SK-N-SH treated with all-trans-retinoic acid at 6 μM for 48 hours (cell line): ENCODE measurements around the gene C2orf42.

ENCODE experiments used
- ATAC-seq: fragments of 200-7000 bp; cut with Tn5 transposase; 3 replicates; pipeline ENCODE4 v1.9.1; 2020; ENCODE audit warnings: mild to moderate bottlenecking, moderate library complexity
- ARNTL ChIP-seq: fragments of 450-650 bp; formaldehyde crosslinking; IDR thresholded peaks from 2 replicates; pipeline ENCODE4 v1.5.0; 2020; ENCODE audit warnings: low read depth, mild to moderate bottlenecking, moderate library complexity, borderline replicate concordance
- BACH2 ChIP-seq: fragments of 250-450 bp; sonication (Bioruptor Pico); IDR thresholded peaks from 2 replicates; pipeline ENCODE4 v1.9.0; 2021; ENCODE audit warnings: mild to moderate bottlenecking, borderline replicate concordance
- CREB5 ChIP-seq: fragments of 250-450 bp; sonication (Bioruptor Pico); IDR thresholded peaks from 2 replicates; pipeline ENCODE4 v1.5.1; 2020; ENCODE audit warnings: low read depth, mild to moderate bottlenecking, moderate library complexity
- CSDC2 ChIP-seq: fragments of 250-450 bp; sonication (Bioruptor Pico); IDR thresholded peaks from 2 replicates; pipeline ENCODE4 v1.5.0; 2020; ENCODE audit warnings: mild to moderate bottlenecking, moderate library complexity
- CSRNP3 ChIP-seq: fragments of 250-450 bp; sonication (Bioruptor Pico); IDR thresholded peaks from 2 replicates; pipeline ENCODE4 v1.5.1; 2021; ENCODE audit warnings: mild to moderate bottlenecking, moderate library complexity
- ESRRG ChIP-seq: fragments of 250-450 bp; sonication (Bioruptor Pico); IDR thresholded peaks from 2 replicates; pipeline ENCODE4 v1.6.1; 2021; ENCODE audit warnings: mild to moderate bottlenecking
- GLIS3 ChIP-seq: fragments of 250-450 bp; sonication (Bioruptor Pico); IDR thresholded peaks from 2 replicates; pipeline ENCODE4 v1.5.0; 2020; ENCODE audit warnings: mild to moderate bottlenecking, moderate library complexity
- ISL1 ChIP-seq: fragments of 250-450 bp; sonication (Bioruptor Pico); IDR thresholded peaks from 2 replicates; pipeline ENCODE4 v2.1.2; 2022; ENCODE audit warnings: mild to moderate bottlenecking, moderate library complexity
- OSR1 ChIP-seq: fragments of 250-450 bp; sonication (Bioruptor Pico); IDR thresholded peaks from 2 replicates; pipeline ENCODE4 v1.8.0; 2022; ENCODE audit warnings: moderate library complexity, mild to moderate bottlenecking, inconsistent platforms
- PATZ1 ChIP-seq: fragments of 250-450 bp; sonication (Bioruptor Pico); IDR thresholded peaks from 2 replicates; pipeline ENCODE4 v1.8.0; 2020; ENCODE audit warnings: mild to moderate bottlenecking, moderate library complexity, borderline replicate concordance
- POU6F1 ChIP-seq: fragments of 250-450 bp; sonication (Bioruptor Pico); IDR thresholded peaks from 2 replicates; pipeline ENCODE4 v1.8.0; 2021; ENCODE audit warnings: low read depth, mild to moderate bottlenecking, moderate library complexity, borderline replicate concordance
- PPARA ChIP-seq: fragments of 250-450 bp; sonication (Bioruptor Pico); IDR thresholded peaks from 2 replicates; pipeline ENCODE4 v1.5.0; 2020; ENCODE audit warnings: mild to moderate bottlenecking, borderline replicate concordance
- RARB ChIP-seq: fragments of 250-450 bp; sonication (Bioruptor Pico); IDR thresholded peaks from 2 replicates; pipeline ENCODE4 v1.8.0; 2021; ENCODE audit warnings: mild to moderate bottlenecking, moderate library complexity
- SNAI2 ChIP-seq: fragments of 250-450 bp; sonication (Bioruptor Pico); IDR thresholded peaks from 2 replicates; pipeline ENCODE4 v1.5.0; 2020; ENCODE audit warnings: mild to moderate bottlenecking, moderate library complexity
- TOX ChIP-seq: fragments of 250-450 bp; sonication (Bioruptor Pico); IDR thresholded peaks from 2 replicates; pipeline ENCODE4 v1.8.0; 2021; ENCODE audit warnings: mild to moderate bottlenecking, moderate library complexity, borderline replicate concordance
- ZC3H10 ChIP-seq: fragments of 250-450 bp; sonication (Bioruptor Pico); IDR thresholded peaks from 2 replicates; pipeline ENCODE4 v1.5.1; 2021; ENCODE audit warnings: mild to moderate bottlenecking, moderate library complexity
- ZFP3 ChIP-seq: fragments of 250-450 bp; sonication (Bioruptor Pico); IDR thresholded peaks from 2 replicates; pipeline ENCODE4 v1.5.0; 2020; ENCODE audit warnings: mild to moderate bottlenecking, moderate library complexity
- ZFP30 ChIP-seq: fragments of 450-650 bp; formaldehyde crosslinking; IDR thresholded peaks from 2 replicates; pipeline ENCODE4 v1.5.0; 2022; ENCODE audit warnings: mild to moderate bottlenecking, moderate library complexity
- ZNF70 ChIP-seq: fragments of 450-650 bp; formaldehyde crosslinking; IDR thresholded peaks from 2 replicates; pipeline ENCODE4 v1.5.0; 2020; ENCODE audit warnings: mild to moderate bottlenecking, moderate library complexity
- ZNF8 ChIP-seq: fragments of 450-650 bp; formaldehyde crosslinking; IDR thresholded peaks from 2 replicates; pipeline ENCODE4 v1.5.0; 2020; ENCODE audit warnings: mild to moderate bottlenecking, moderate library complexity

C2orf42 gene

GRCh38 chr2:70122470-70122869, 68.3 kb downstream of the C2orf42 start:
- no peak for ATAC-seq
- TF ChIP-seq ISL1: no peak
- no peak for TF ChIP-seq ZFP30 (CRISPR knock-in tag)
- TF ChIP-seq CSRNP3 (CRISPR knock-in tag): no peak
- no peak for TF ChIP-seq ZNF8
- no peak for TF ChIP-seq POU6F1 (CRISPR knock-in tag)
- no peak for TF ChIP-seq SNAI2 (CRISPR knock-in tag)
- TF ChIP-seq ZNF70: no peak
- no peak for TF ChIP-seq GLIS3
- TF ChIP-seq BACH2: no peak

- TF ChIP-seq ISL1 (no peak), ZC3H10 (no peak), GLIS3 (no peak), PATZ1 (CRISPR knock-in tag) (no peak), TOX (CRISPR knock-in tag) (no peak), PPARA (no peak), OSR1 (CRISPR knock-in tag) (no peak), CSRNP3 (CRISPR knock-in tag) (no peak), POU6F1 (CRISPR knock-in tag) (no peak), BACH2 (no peak), ESRRG (CRISPR knock-in tag) (no peak), SNAI2 (CRISPR knock-in tag) (no peak), ZFP30 (CRISPR knock-in tag) (no peak), ZNF70 (no peak), ZFP3 (CRISPR knock-in tag) (no peak), CREB5 (CRISPR knock-in tag) (no peak), ARNTL (CRISPR knock-in tag) (no peak), RARB (CRISPR knock-in tag) (no peak), ZNF8 (no peak)
- no peak for ATAC-seq
Observed at GRCh38 chr2:70121627-70122372, 69.0 kb downstream of the C2orf42 start.

- no peak for ATAC-seq
- TF ChIP-seq CSDC2: no peak
- TF ChIP-seq SNAI2 (CRISPR knock-in tag): no peak
- TF ChIP-seq GLIS3: no peak
- TF ChIP-seq ISL1: no peak
- no peak for TF ChIP-seq CREB5 (CRISPR knock-in tag)
- TF ChIP-seq ZC3H10: no peak
- TF ChIP-seq ARNTL (CRISPR knock-in tag): no peak
- TF ChIP-seq, all 23 proteins: peak for 0
Observed at GRCh38 chr2:70118798-70119454, 71.9 kb downstream of the C2orf42 start.
